T-helper 2 cell (primary cell): ENCODE results near the gene IST1.

ENCODE experiments used
- DNase-seq, 5 experiments: peaks; one replicate each; pipeline versions ENCODE4 v3.0.0 to v3.0.0-alpha.2; 2012 to 2022

IST1 gene

GRCh38 chr16:71882505-71883167, 12.7 kb upstream of the IST1 start:
- peak in 4 of 5 experiments; percentile 56 to 90 (median 66) for DNase-seq

GRCh38 chr16:71883168-71883848, 12.0 kb upstream of the IST1 start:
- peak in 4 of 5 experiments; percentile 29 to 68 (median 42) for DNase-seq

- DNase-seq, result peak; percentile 56 to 91 (median 79)
Observed at GRCh38 chr16:71883849-71884638, 11.3 kb upstream of the IST1 start, which contains the start of gene ZNF821. TSS of gene ZNF821 (minus strand) at chr16:71884182. CDS start at chr16:71879946, 4,236 bp downstream.

DNA sequence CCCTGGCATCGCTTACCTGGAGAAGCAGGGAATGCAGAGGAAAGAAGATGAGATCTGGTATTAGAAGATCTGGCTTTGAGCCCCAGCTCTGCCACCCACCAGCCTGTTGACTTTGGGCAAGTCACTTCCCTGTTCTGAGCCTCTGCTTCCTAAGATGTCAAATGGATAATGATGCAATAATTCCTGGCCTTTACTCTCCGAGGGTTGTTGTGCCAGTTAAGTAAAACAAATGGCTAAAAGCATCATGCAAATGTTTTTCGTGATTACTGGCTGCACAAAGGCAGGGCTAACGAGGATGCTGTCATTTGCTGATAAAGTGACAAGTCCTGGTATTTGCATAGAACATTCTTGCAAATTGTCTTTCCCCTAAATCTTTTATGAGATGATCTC, 10.1 kb upstream of the IST1 start:
- no peak for DNase-seq

DNA sequence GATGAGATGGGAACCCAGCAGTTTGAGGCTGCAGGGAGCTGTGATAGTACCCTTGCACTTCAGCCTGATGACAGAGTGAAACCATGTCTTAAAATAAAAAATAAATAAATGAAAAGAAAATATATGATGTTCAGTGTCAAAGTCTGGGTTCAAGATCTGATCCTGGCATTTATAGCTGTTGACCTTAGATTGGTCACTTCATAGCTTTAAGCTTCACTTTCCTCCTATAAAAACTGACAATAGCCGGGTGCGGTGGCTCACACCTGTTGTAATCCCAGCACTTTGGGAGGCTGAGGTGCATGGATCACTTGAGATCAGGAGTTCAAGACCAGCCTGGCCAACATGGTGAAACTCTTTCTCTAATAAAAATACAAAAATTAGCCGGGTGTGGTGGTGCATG, 6.2 kb upstream of the IST1 start:
- DNase-seq, result no peak

- no peak for DNase-seq
Observed at GRCh38 chr16:71893888-71894228, 1.5 kb upstream of the IST1 start.

DNA sequence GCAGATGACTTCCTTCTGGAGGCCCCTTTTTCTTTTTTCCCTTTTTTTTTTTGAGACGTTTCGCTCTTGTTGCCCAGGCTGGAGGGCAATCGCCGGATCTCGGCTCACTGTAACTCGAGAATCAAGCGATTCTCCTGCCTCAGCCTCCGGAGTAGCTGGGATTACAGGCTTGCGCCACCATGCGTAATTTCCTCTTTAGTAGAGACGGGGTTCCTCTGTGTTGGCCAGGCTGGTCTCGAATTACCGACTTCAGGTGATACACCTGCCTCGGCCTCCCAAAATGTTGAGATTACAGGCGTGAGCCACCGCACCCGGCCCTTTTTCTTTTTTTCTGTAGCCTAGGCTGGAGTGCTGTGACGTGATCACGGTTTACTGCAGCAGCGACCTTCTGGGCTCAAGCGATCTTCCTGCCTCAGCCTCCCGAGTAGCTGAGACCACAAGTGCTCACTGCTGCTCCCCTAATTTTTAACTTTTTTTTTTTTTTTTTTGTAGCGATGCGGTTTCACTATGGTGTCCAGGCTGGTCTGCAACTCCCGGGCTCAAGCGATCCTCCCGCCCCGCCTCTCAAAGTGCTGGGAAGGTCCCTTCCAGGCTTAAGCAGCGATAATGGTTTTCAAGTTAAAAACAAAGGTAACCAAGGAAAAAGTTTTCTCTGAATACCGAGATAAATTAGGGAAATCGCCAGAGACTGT, 956 bp upstream of the IST1 start:
- peak in 3 of 5 experiments; percentile 29 to 57 (median 31) for DNase-seq

- DNase-seq, result peak in 2 of 5 experiments; percentile 12 to 54
Observed at GRCh38 chr16:71895679-71896365, 491 bp downstream of the IST1 start.

GRCh38 chr16:71896764-71897368, 1.5 kb downstream of the IST1 start:
- DNase-seq, result no peak

DNA sequence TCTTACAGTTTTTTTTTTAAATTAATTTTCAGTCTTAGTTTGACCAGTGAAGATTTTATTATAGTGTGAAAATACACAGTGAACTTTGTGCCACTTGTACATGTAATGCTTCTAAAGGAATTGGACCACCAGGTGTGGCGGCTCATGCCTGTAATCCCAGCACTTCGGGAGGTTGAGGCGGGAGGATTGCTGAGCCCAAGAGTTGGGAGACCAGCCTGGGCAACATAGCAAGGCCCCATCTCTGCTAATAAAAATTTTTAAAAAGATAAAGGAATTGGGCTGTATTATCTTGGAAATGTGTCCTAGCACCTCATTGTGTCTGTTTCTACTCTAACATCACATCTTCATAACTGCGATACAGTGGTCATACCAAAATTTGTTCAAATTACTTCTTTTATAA, 3.8 kb downstream of the IST1 start:
- DNase-seq, result no peak

- DNase-seq, result no peak
Observed at GRCh38 chr16:71902656-71903365, 7.5 kb downstream of the IST1 start.

GRCh38 chr16:71903608-71904007, 8.3 kb downstream of the IST1 start:
- DNase-seq, result no peak

DNA sequence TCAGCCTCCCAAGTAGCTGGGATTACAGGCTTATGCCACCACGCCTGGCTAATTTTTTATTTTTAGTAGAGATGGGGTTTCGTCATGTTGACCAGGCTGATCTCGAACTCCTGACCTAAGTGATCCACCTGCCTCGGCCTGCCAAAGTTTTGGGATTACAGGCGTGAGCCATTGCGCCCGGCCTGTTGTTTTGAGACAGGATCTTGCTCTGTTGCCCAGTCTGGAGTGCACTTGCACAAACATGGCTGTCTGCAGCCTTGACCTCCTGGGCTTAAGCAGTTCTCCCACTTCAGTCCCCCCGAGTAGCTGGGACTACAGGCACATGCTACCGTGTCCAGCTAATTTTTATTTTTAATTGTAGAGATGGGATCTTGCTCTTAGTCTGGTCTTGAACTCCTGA, 8.9 kb downstream of the IST1 start:
- DNase-seq, result no peak

GRCh38 chr16:71905765-71906164, 10.4 kb downstream of the IST1 start:
- peak in 1 of 5 experiments; percentile 34 for DNase-seq

DNA sequence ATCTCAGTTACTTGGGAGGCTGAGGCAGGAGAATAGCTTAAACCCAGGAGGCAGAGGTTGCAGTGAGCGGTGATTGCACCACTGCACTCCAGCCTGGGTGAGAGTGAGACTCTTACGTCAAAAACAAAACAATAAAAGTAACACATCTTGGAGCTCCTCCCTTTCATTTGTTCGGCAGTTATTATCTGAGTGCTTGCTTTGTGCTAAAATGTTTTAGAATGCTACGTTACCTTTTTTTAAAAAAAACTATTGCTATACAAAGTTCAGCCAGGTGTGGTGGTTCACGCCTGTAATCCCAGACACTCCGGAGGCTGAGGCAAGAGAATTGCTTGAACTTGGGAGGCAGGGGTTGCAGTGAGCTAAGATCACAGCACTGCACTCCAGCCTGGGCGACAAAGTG, 15.8 kb downstream of the IST1 start:
- DNase-seq, result no peak

DNA sequence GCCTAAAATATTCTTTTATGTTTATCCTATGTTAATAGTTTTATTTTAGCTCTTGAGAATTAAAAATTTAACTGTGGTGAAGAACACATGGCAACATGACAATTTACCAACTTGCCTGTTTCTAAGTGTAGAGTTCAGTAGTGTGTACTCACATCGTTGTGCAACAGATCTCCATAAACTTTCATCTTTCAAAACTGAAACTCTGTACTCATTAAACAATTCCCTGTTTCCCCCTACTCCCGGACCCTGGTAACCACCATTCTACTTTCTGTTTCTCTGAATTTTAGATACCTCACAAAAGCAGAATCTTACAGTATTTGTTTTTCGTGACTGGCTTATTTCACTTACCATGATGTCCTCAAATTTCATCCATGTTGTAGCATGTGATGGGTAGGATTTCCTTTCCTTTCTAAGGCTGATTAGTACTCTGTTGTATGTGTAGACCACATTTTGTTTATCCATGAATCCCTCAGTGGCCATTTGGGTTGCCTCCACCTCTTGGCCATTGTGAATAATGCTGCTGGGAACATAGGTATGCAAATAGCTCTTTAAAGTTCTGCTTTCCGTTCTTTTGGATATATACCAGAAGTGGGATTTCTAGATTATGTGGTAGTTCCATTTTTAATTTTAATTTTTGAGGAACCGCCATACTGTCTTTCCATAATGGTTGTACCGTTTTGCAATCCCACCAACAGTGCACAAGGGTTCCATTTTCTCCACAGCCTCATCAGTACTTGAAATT, 17.4 kb downstream of the IST1 start:
- no peak for DNase-seq

- no peak for DNase-seq
Observed at GRCh38 chr16:71914802-71915201, 19.5 kb downstream of the IST1 start.

GRCh38 chr16:71915350-71915749, 20.0 kb downstream of the IST1 start:
- DNase-seq, result no peak

DNA sequence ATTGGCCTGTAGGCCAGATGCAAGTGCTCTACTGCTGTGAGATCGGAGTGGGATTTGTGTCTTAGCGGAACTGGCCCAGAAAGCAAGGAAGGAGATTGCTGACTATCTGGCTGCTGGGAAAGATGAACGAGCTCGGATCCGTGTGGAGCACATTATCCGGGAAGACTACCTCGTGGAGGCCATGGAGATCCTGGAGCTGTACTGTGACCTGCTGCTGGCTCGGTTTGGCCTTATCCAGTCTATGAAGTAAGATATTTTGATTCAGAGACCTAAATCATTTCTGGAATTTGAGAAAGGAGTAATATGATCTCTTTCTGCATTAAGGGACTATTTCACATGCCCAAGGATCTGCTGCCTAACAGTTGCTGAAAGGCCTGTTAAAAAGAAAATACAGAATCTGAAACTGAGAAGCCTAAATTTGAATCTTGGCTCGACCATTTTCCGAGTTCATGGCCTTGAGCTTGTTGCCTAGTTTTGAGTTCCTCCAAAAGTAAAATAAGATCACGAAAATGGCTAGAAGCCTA, 21.1 kb downstream of the IST1 start:
- no peak for DNase-seq

- no peak for DNase-seq
Observed at GRCh38 chr16:71917900-71918299, 22.6 kb downstream of the IST1 start.
